Astrocyte of the cerebellum (primary cell): ENCODE measurements around the gene GNAT2.

Source experiments
- DNase-seq: peaks from one replicate; pipeline ENCODE4 v3.0.0-alpha.2; 2011; ENCODE audit warnings: low read depth
- H3K4me3 ChIP-seq: 2 replicates; pipeline ENCODE4 v1.5.1; 2011; ENCODE audit warnings: mild to moderate bottlenecking, low read depth, low read length, moderate library complexity
- CTCF ChIP-seq: IDR thresholded peaks from 2 replicates; pipeline ENCODE4 v1.5.1; 2012; ENCODE audit warnings: low read length, low read depth, moderate library complexity, mild to moderate bottlenecking; ENCODE audit errors: missing control alignments
- in situ Hi-C: cut with HindIII; loops from 2 replicates; pipeline ENCODE4 v1.10.0; 2017; ENCODE audit warnings: low sequenced_read_pairs

GNAT2 gene

GRCh38 chr1:109628540-109629321 is 9.3 kb upstream of the GNAT2 start:
- H3K4me3 ChIP-seq: no peak overlapping the region
- in situ Hi-C loops: no loop called here
- TF ChIP-seq CTCF: no peak
- DNase-seq: no peak

DNA sequence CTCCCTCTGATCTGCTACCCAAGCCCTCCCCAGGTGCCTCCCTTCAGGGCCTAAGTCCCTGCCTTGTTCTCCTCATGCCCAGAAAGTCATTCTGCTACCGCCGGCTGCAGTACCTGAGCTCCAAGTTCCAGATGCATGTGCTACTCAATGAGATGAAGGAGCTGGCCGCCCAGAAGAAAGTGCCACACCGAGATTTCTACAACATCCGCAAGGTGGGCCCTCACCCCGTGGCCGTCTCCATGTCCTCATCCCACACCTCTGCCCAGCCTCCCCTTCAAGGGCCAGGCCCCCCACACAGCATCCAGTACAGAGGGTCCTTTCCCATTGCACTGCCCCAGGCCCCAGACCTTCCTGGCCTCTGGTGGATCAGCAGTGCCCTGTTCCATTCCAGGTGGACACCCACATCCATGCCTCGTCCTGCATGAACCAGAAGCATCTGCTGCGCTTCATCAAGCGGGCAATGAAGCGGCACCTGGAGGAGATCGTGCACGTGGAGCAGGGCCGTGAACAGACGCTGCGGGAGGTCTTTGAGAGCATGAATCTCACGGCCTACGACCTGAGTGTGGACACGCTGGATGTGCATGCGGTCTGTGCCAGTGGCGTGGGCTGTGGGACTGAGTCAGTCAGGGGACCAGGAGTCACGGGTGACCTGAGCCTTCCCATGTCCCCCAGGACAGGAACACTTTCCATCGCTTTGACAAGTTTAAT is 8.4 kb upstream of the GNAT2 start:
- no peak for TF ChIP-seq CTCF
- no peak overlapping the region for H3K4me3 ChIP-seq
- in situ Hi-C loops: no loop called here
- DNase-seq: no peak

- in situ Hi-C loops: no loop called here
- H3K4me3 ChIP-seq: no peak overlapping the region
- no peak for TF ChIP-seq CTCF
- no peak for DNase-seq
These were observed 7.4 kb upstream of the GNAT2 start for GRCh38 chr1:109626682-109627408.

- in situ Hi-C loops: no loop called here
- H3K4me3 ChIP-seq: no peak overlapping the region
- no peak for TF ChIP-seq CTCF
- no peak for DNase-seq
These were observed 6.5 kb upstream of the GNAT2 start for GRCh38 chr1:109625601-109626560.

DNA sequence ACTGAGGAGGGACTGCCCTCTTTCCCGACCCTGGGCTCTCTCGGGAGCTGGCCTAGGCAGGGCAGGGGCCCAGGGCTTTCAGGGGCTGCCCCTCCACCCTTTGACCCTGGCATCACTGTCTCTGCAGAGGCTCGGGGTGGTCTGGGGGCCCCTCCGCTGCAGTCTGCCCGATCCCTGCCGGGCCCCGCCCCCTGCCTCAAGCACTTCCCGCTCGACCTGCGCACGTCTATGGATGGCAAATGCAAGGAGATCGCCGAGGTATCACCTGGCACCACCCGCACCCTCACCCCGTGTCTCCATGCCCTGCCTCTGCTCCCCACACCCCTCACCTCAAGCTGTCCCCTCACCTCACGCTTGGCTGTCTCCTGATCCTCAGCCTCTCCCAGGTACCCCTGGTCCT is 5.8 kb upstream of the GNAT2 start:
- in situ Hi-C loops: no loop called here
- TF ChIP-seq CTCF: no peak
- no peak for DNase-seq
- H3K4me3 ChIP-seq: no peak overlapping the region
